Kidney epithelial cell (primary cell): Measurements from ENCODE around the gene TFAP2D. TPM values are rescaled to one million over a fixed set of nuclear protein-coding genes. Genes with fewer than 3 reads are reported as not detected.

Experiments used
- DNase-seq: peaks from one replicate; pipeline ENCODE4 v3.0.0-alpha.2; 2010; ENCODE audit warnings: low read depth
- H3K27me3 ChIP-seq: 2 replicates; pipeline ENCODE4 v1.6.0; 2011; ENCODE audit warnings: low read length; ENCODE audit not compliant: control insufficient read depth, insufficient read depth
- H3K36me3 ChIP-seq: 2 replicates; pipeline ENCODE4 v1.5.1; 2011; ENCODE audit warnings: low read length; ENCODE audit not compliant: control insufficient read depth, insufficient read depth
- H3K4me3 ChIP-seq: 2 replicates; pipeline ENCODE4 v1.5.1; 2011; ENCODE audit warnings: low read depth, mild to moderate bottlenecking, control low read depth, low read length
- total RNA-seq: library from RNA; depleted of rRNA; stranded (reverse); fragments of >200 nt; gene quantifications from 2 replicates; pipeline ENCODE4 v1.2.3, GENCODE V29; 2015
- TF ChIP-seq, protein P1 (sequence below): IDR thresholded peaks from 2 replicates; pipeline ENCODE4 v1.5.1; 2011; ENCODE audit warnings: mild to moderate bottlenecking, moderate library complexity, low read length, control low read depth, inconsistent platforms; ENCODE audit not compliant: insufficient read depth, poor library complexity, severe bottlenecking

The TFAP2D gene
- total RNA-seq, 1 donor from 2014 or later, result not detected

DNA sequence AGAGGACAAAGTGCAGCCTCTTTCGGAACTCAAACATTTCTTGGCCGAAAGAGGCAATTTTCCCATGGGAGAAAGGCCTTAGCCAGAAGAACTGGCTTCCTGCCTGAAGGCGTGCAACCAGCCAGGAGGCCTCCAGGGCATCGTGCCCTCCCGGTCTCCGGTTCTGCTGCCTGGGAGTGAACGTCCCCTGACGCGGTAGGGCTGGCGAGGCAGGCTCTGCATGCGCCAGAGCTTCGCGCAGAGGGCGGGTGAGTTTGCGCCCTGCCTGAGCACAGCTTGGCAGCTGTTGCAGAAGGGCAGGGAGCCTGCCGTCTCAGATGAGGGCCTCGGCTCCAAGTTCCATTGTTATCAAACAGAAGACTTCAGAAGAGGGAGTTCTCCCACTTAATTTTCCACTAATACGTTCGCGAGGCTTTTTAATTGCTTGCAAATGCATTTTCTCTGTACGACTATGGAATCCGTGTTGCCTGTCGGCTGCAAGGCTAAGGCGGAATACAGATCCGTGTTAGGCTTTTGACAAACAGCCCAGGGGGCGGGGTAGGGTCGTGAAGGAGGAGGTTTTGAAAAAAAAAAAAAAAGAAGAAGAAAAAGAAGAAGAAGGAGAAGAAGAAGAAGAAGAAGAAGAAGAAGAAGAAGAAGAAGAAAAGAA, 5.5 kb upstream of the TFAP2D start:
- Histone ChIP-seq H3K36me3 (no peaks in the 10 kb centered on the region), H3K27me3 (peaks cover 46% of the 10 kb centered on the region), H3K4me3 (no peak overlapping the region)
- TF ChIP-seq, protein P1, sequence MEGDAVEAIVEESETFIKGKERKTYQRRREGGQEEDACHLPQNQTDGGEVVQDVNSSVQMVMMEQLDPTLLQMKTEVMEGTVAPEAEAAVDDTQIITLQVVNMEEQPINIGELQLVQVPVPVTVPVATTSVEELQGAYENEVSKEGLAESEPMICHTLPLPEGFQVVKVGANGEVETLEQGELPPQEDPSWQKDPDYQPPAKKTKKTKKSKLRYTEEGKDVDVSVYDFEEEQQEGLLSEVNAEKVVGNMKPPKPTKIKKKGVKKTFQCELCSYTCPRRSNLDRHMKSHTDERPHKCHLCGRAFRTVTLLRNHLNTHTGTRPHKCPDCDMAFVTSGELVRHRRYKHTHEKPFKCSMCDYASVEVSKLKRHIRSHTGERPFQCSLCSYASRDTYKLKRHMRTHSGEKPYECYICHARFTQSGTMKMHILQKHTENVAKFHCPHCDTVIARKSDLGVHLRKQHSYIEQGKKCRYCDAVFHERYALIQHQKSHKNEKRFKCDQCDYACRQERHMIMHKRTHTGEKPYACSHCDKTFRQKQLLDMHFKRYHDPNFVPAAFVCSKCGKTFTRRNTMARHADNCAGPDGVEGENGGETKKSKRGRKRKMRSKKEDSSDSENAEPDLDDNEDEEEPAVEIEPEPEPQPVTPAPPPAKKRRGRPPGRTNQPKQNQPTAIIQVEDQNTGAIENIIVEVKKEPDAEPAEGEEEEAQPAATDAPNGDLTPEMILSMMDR, result no peak
- DNase-seq, result no peak

GRCh38 chr6:50708664-50709365, 4.5 kb upstream of the TFAP2D start:
- DNase-seq, result no peak
- H3K4me3 ChIP-seq, result no peak overlapping the region
- no peaks in the 10 kb centered on the region for H3K36me3 ChIP-seq
- TF ChIP-seq, protein P1, result no peak
- H3K27me3 ChIP-seq, result peaks cover 46% of the 10 kb centered on the region

DNA sequence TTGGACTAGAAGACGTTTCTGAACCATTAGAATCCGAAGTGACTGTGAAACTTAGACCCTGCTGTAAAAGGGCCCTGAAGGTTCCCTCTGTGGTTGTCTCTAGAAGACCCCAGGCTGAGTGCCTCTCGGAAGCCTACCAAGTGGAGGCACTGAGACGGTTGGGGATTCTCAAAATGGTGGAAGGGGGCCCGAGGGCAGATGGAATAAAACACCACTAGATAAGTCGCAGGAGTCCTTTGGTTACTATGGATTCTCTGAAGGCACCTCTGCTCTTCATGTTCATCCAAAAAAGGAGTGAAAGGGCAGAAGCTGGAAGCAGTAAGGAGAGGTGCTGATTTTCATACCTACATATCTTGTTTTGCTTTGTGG, 4.0 kb upstream of the TFAP2D start:
- H3K4me3 ChIP-seq, result no peak overlapping the region
- DNase-seq, result no peak
- H3K27me3 ChIP-seq, result peaks cover 50% of the 10 kb centered on the region
- H3K36me3 ChIP-seq, result no peaks in the 10 kb centered on the region
- TF ChIP-seq, protein P1, result no peak

GRCh38 chr6:50711686-50712085, 1.6 kb upstream of the TFAP2D start:
- peaks cover 61% of the 10 kb centered on the region for H3K27me3 ChIP-seq
- H3K36me3 ChIP-seq, result no peaks in the 10 kb centered on the region

DNA sequence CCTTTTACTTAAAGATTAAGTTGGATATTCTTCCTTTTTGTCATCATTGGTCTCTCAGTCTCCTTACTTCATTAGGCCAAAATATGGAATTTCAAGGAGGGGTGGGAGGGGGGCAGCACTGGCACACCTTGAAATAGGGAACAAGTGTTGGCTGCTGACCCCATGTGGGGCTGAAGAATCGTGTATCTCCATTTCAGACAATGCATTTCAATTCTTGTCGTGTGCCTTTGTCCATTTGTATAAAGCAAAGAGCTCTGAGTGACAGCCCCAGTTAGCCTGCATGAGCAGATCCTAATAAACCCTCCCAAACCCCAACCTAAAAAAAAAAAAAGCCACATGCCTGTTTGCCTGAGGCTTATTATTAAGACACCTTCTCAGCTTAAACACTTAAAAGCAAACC, 1.0 kb upstream of the TFAP2D start:
- peaks cover 56% of the 10 kb centered on the region for H3K27me3 ChIP-seq
- no peaks in the 10 kb centered on the region for H3K36me3 ChIP-seq
- H3K4me3 ChIP-seq, result no peak overlapping the region
- DNase-seq, result no peak
- TF ChIP-seq, protein P1, result no peak

More at GRCh38 chr6:50711686-50712085, 1.6 kb upstream of the TFAP2D start:
- TF ChIP-seq, protein P1, result no peak
- no peak overlapping the region for H3K4me3 ChIP-seq
- no peak for DNase-seq

- peaks cover 44% of the 10 kb centered on the region for H3K27me3 ChIP-seq
- TF ChIP-seq, protein P1, result no peak
- no peak overlapping the region for H3K4me3 ChIP-seq
- DNase-seq, result no peak
- no peaks in the 10 kb centered on the region for H3K36me3 ChIP-seq
Measured at GRCh38 chr6:50713977-50714486, 706 bp downstream of the TFAP2D start.
